K562 (cell line): ENCODE data around the gene PPIH. TPM values are rescaled to one million over a fixed set of nuclear protein-coding genes. Genes with fewer than 3 reads are reported as not detected.
A peak's percentile ranks its signal among the peaks of the same experiment; 100 is the strongest.

Experiments used
- ATF7 ChIP-seq: fragments of 450-650 bp; IDR thresholded peaks from 2 replicates; pipeline ENCODE4 v1.7.1; 2014; ENCODE audit warnings: mild to moderate bottlenecking, moderate library complexity
- COPS2 ChIP-seq: fragments of 450-650 bp; conservative IDR thresholded peaks from 2 replicates; pipeline ENCODE4 v1.6.1; 2016; ENCODE audit warnings: mild to moderate bottlenecking, moderate library complexity
- CREM ChIP-seq: IDR thresholded peaks from 2 replicates; pipeline ENCODE4 v1.6.1; 2014; ENCODE audit warnings: antibody characterized with exemption, low read depth
- ELF4 ChIP-seq: fragments of 450-650 bp; formaldehyde crosslinking; IDR thresholded peaks from 2 replicates; pipeline ENCODE4 v1.4.0; 2022; ENCODE audit warnings: missing genetic modification characterization
- KAT8 ChIP-seq: fragments of 450-650 bp; IDR thresholded peaks from 2 replicates; pipeline ENCODE4 v1.6.1; 2016; ENCODE audit warnings: low read depth, mild to moderate bottlenecking
- NFE2L1 ChIP-seq: fragments of 450-650 bp; IDR thresholded peaks from 2 replicates; pipeline ENCODE4 v1.6.1; 2016; ENCODE audit warnings: missing genetic modification characterization, low read depth, mild to moderate bottlenecking, missing compliant biosample characterization, moderate library complexity, borderline replicate concordance
- NFRKB ChIP-seq: fragments of 450-650 bp; IDR thresholded peaks from 2 replicates; pipeline ENCODE4 v1.6.1; 2016; ENCODE audit warnings: low read depth
- PCBP1 ChIP-seq: fragments of 200-400 bp; formaldehyde crosslinking; IDR thresholded peaks from 2 replicates; pipeline ENCODE4 v1.6.1; 2018; ENCODE audit warnings: mild to moderate bottlenecking, low read depth, low read length; ENCODE audit not compliant: poor library complexity, severe bottlenecking
- RB1 ChIP-seq: fragments of 450-650 bp; IDR thresholded peaks from 2 replicates; pipeline ENCODE4 v1.6.1; 2017; ENCODE audit warnings: low read depth, mild to moderate bottlenecking
- RBM25 ChIP-seq: fragments of 200-400 bp; formaldehyde crosslinking; IDR thresholded peaks from 2 replicates; pipeline ENCODE4 v1.6.1; 2018; ENCODE audit warnings: low read length, low read depth, moderate library complexity; ENCODE audit not compliant: severe bottlenecking
- SLC30A9 ChIP-seq: fragments of 250-450 bp; sonication (Bioruptor Pico); IDR thresholded peaks from 2 replicates; pipeline ENCODE4 v1.8.0; 2022; ENCODE audit warnings: mild to moderate bottlenecking, moderate library complexity
- SMARCA5 ChIP-seq: fragments of 450-650 bp; IDR thresholded peaks from 2 replicates; pipeline ENCODE4 v1.6.1; 2016
- TSC22D4 ChIP-seq: fragments of 450-650 bp; IDR thresholded peaks from 2 replicates; pipeline ENCODE4 v1.6.1; 2016; ENCODE audit warnings: missing genetic modification characterization, missing biosample characterization, control low read depth
- U2AF1 ChIP-seq: fragments of 200-400 bp; formaldehyde crosslinking; optimal IDR thresholded peaks from 2 replicates; pipeline ENCODE3; 2017; ENCODE audit warnings: mild to moderate bottlenecking, low read depth, low read length, moderate library complexity
- XRCC5 ChIP-seq: fragments of 200-400 bp; formaldehyde crosslinking; IDR thresholded peaks from 2 replicates; pipeline ENCODE4 v1.6.1; 2017; ENCODE audit warnings: low read depth, mild to moderate bottlenecking, low read length
- ZBED1 ChIP-seq: IDR thresholded peaks from 2 replicates; pipeline ENCODE4 v1.6.1; 2014
- ZC3H4 ChIP-seq: sonication (generic); formaldehyde crosslinking; IDR thresholded peaks from 2 replicates; pipeline ENCODE4 v1.9.0; 2021; ENCODE audit warnings: missing genetic modification reagents, borderline replicate concordance
- ZFP30 ChIP-seq: fragments of 250-450 bp; sonication (Bioruptor Pico); IDR thresholded peaks from 2 replicates; pipeline ENCODE4 v1.8.0; 2022; ENCODE audit warnings: moderate library complexity, mild to moderate bottlenecking, inconsistent platforms, borderline replicate concordance
- ZNF274 ChIP-seq: IDR thresholded peaks from 2 replicates; pipeline ENCODE4 v1.6.1; 2011; ENCODE audit warnings: low read depth, mild to moderate bottlenecking, low read length, moderate library complexity, borderline replicate concordance
- ZNF830 ChIP-seq: fragments of 250-450 bp; sonication (Bioruptor Pico); IDR thresholded peaks from 2 replicates; pipeline ENCODE4 v1.5.0; 2021; ENCODE audit warnings: mild to moderate bottlenecking
- ZZZ3 ChIP-seq: fragments of 450-650 bp; IDR thresholded peaks from 2 replicates; pipeline ENCODE4 v1.6.1; 2016; ENCODE audit warnings: antibody characterized with exemption, mild to moderate bottlenecking, moderate library complexity
- polyA plus RNA-seq, 8 experiments: library from polyadenylated mRNA; depleted of rRNA in 4 of 8; stranded (reverse) in 5 of 8; unstranded in 3 of 8; fragments of >200 nt; fragmentation: Nextera tagmentation in 2 of 8; fragmentation: Illumina TruSeq in 1 of 8; extraction: Ambion mirVana in 2 of 8; extraction: Trizol in 1 of 8; gene quantifications; 2 replicates each; pipeline versions ENCODE4 v1.2.1 to v1.2.3, GENCODE V29; 2011 to 2014; ENCODE audit warnings: inconsistent platforms in 1 of 8, missing spikeins in 1 of 8
- total RNA-seq, 7 experiments: library from RNA; depleted of rRNA in 6 of 7; stranded (reverse); fragments of >200 nt in 6 of 7; fragmentation: Illumina TruSeq in 2 of 7; extraction: Trizol in 2 of 7; gene quantifications; 2 replicates each; pipeline versions ENCODE4 v1.2.1 to v1.2.3, GENCODE V29; 2011 to 2021; ENCODE audit warnings: low replicate concordance in 1 of 7
- TF ChIP-seq, protein P1 (sequence below), 2 experiments: fragments of 450-650 bp in 1 of 2; IDR thresholded peaks; 2 replicates each; pipeline ENCODE4 v1.6.1; 2011 to 2017; ENCODE audit warnings: low read depth in 2 of 2, antibody characterized with exemption in 1 of 2, borderline replicate concordance in 1 of 2, low read length in 1 of 2, mild to moderate bottlenecking in 1 of 2, mixed read lengths in 1 of 2; ENCODE audit not compliant: control insufficient read depth in 1 of 2
- TF ChIP-seq, protein P2 (sequence below): fragments of 450-650 bp; IDR thresholded peaks from 2 replicates; pipeline ENCODE4 v1.6.1; 2014; ENCODE audit warnings: low read depth, mild to moderate bottlenecking, moderate library complexity, borderline replicate concordance
- TF ChIP-seq, protein P3 (sequence below): fragments of 450-650 bp; formaldehyde crosslinking; IDR thresholded peaks from 2 replicates; pipeline ENCODE4 v1.4.0; 2022; ENCODE audit warnings: missing genetic modification characterization

The PPIH gene
- total and polyA plus RNA-seq, 9 of the 15 experiments (the other 6 are each of a cell fraction or from before 2014, with no cell fraction given): 197 to 470 (median 277) TPM

DNA sequence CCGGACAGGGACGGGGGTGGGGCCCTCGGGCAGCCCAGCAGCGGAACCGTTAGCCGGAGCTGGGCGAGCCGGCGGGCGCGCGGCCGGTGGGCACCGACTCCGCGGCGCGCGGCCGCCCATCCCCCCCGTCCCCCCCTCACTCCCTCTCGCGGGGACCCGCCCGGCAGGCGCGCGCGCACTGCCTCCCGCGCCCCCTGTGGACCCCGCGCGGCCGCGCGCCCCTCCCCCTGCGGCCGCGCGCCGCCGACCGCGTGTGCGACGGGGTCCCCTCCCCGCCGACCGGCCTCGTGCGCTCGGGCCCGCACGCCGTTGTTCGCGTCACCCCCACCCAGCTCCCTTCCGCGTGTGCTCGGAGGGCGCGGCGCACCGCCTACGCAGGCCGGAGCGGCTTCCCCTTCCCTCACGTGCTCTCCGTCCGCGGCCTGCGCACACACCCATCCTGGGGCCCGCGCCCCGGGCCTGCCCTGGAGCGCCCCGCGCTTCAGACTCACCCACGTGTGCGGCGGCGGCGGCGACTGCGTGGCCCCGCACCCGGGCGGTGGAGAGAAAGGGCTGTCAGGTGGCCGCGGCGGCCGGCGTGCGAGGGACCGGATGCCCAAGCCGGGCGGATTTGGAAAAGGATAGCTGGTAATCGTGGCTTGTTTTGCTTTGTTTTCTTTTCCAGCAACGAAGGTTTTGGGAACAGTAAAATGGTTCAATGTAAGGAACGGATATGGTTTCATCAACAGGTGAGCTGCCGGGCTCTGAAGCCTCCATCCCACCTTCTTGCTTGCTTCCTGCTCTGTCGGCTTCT is 24.7 kb downstream of the PPIH start (continued):
- TF ChIP-seq SMARCA5: no peak
- no peak for TF ChIP-seq COPS2
- no peak for TF ChIP-seq ELF4 (CRISPR knock-in tag)
- no peak for TF ChIP-seq ZZZ3
- no peak for TF ChIP-seq KAT8
- TF ChIP-seq, protein P1, sequence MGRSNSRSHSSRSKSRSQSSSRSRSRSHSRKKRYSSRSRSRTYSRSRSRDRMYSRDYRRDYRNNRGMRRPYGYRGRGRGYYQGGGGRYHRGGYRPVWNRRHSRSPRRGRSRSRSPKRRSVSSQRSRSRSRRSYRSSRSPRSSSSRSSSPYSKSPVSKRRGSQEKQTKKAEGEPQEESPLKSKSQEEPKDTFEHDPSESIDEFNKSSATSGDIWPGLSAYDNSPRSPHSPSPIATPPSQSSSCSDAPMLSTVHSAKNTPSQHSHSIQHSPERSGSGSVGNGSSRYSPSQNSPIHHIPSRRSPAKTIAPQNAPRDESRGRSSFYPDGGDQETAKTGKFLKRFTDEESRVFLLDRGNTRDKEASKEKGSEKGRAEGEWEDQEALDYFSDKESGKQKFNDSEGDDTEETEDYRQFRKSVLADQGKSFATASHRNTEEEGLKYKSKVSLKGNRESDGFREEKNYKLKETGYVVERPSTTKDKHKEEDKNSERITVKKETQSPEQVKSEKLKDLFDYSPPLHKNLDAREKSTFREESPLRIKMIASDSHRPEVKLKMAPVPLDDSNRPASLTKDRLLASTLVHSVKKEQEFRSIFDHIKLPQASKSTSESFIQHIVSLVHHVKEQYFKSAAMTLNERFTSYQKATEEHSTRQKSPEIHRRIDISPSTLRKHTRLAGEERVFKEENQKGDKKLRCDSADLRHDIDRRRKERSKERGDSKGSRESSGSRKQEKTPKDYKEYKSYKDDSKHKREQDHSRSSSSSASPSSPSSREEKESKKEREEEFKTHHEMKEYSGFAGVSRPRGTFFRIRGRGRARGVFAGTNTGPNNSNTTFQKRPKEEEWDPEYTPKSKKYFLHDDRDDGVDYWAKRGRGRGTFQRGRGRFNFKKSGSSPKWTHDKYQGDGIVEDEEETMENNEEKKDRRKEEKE (IDR thresholded peaks at IDR 0.05; ENCODE audit: borderline replicate concordance in 1 of 2, control insufficient read depth in 1 of 2, low read depth in 2 of 2, low read length in 1 of 2): 0 out of 4 replicates have a peak, but pooled peaks of 1 of the 2 experiments have one; percentile 46
- no peak for TF ChIP-seq ZFP30 (CRISPR knock-in tag)
- no peak for TF ChIP-seq NFRKB
- TF ChIP-seq ATF7: peak; percentile 75
- TF ChIP-seq CREM: peak; percentile 93
- TF ChIP-seq ZBED1: 0 out of 2 replicates have a peak, but pooled peaks have one; percentile 44
- no peak for TF ChIP-seq PCBP1
- no peak for TF ChIP-seq RBM25
- peak; percentile 95 for TF ChIP-seq ZC3H4 (CRISPR knock-in tag)
- no peak for TF ChIP-seq TSC22D4 (tag)
- peak; percentile 46 for TF ChIP-seq U2AF1
- no peak for TF ChIP-seq NFE2L1 (tag)
- TF ChIP-seq XRCC5: no peak
- TF ChIP-seq SLC30A9 (CRISPR knock-in tag): no peak
- TF ChIP-seq RB1: peak; percentile 79
- TF ChIP-seq, protein P2, sequence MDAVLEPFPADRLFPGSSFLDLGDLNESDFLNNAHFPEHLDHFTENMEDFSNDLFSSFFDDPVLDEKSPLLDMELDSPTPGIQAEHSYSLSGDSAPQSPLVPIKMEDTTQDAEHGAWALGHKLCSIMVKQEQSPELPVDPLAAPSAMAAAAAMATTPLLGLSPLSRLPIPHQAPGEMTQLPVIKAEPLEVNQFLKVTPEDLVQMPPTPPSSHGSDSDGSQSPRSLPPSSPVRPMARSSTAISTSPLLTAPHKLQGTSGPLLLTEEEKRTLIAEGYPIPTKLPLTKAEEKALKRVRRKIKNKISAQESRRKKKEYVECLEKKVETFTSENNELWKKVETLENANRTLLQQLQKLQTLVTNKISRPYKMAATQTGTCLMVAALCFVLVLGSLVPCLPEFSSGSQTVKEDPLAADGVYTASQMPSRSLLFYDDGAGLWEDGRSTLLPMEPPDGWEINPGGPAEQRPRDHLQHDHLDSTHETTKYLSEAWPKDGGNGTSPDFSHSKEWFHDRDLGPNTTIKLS: peak; percentile 55; the same call in 1 of the 2 replicates
- TF ChIP-seq ZNF274: no peak
- TF ChIP-seq, protein P3, sequence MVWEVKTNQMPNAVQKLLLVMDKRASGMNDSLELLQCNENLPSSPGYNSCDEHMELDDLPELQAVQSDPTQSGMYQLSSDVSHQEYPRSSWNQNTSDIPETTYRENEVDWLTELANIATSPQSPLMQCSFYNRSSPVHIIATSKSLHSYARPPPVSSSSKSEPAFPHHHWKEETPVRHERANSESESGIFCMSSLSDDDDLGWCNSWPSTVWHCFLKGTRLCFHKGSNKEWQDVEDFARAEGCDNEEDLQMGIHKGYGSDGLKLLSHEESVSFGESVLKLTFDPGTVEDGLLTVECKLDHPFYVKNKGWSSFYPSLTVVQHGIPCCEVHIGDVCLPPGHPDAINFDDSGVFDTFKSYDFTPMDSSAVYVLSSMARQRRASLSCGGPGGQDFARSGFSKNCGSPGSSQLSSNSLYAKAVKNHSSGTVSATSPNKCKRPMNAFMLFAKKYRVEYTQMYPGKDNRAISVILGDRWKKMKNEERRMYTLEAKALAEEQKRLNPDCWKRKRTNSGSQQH (CRISPR knock-in tag): peak; percentile 41; the same call in 1 of the 2 replicates
- peak; percentile 84; the same call in 1 of the 2 replicates for TF ChIP-seq ZNF830 (CRISPR knock-in tag)
